GM23248 (cell line): ENCODE measurements around the gene MYO10. TPM values are rescaled to one million over a fixed set of nuclear protein-coding genes. Genes with fewer than 3 reads are reported as not detected.

Experiments used
- DNase-seq: peaks from one replicate; pipeline ENCODE4 v3.0.0-alpha.2; 2015
- H2AFZ ChIP-seq: fragments of 200-600 bp; sonication (generic); 2 replicates; pipeline ENCODE4 v1.6.1; 2016; ENCODE audit warnings: antibody characterized with exemption
- H3F3A ChIP-seq: fragments of 200-600 bp; sonication (generic); 2 replicates; pipeline ENCODE4 v1.6.1; 2016; ENCODE audit warnings: mild to moderate bottlenecking, antibody characterized with exemption, mixed run types; ENCODE audit not compliant: insufficient read depth
- H3K27ac ChIP-seq: fragments of 200-600 bp; sonication (generic); 2 replicates; pipeline ENCODE4 v1.5.1; 2016; ENCODE audit warnings: mild to moderate bottlenecking
- H3K27me3 ChIP-seq: fragments of 200-600 bp; sonication (generic); replicated peaks from 2 replicates; pipeline ENCODE4 v1.6.1; 2016; ENCODE audit warnings: mild to moderate bottlenecking; ENCODE audit not compliant: insufficient read depth
- H3K36me3 ChIP-seq: fragments of 200-600 bp; sonication (generic); 2 replicates; pipeline ENCODE4 v1.6.1; 2016; ENCODE audit warnings: low read depth, mild to moderate bottlenecking
- H3K4me1 ChIP-seq: fragments of 200-600 bp; sonication (generic); 2 replicates; pipeline ENCODE4 v1.6.1; 2016; ENCODE audit warnings: mild to moderate bottlenecking; ENCODE audit not compliant: insufficient read depth
- H3K4me2 ChIP-seq: fragments of 200-600 bp; sonication (generic); one replicate; pipeline ENCODE4 v1.6.1; 2016; ENCODE audit warnings: mild to moderate bottlenecking; ENCODE audit not compliant: unreplicated experiment
- H3K4me3 ChIP-seq: fragments of 200-600 bp; sonication (generic); 2 replicates; pipeline ENCODE4 v1.5.1; 2016; ENCODE audit warnings: mild to moderate bottlenecking
- H3K79me2 ChIP-seq: fragments of 200-600 bp; sonication (generic); 2 replicates; pipeline ENCODE4 v1.6.1; 2016; ENCODE audit warnings: mild to moderate bottlenecking; ENCODE audit not compliant: insufficient read depth
- H3K9ac ChIP-seq: fragments of 200-600 bp; sonication (generic); 2 replicates; pipeline ENCODE4 v1.6.1; 2016; ENCODE audit warnings: mild to moderate bottlenecking
- H3K9me2 ChIP-seq: fragments of 200-600 bp; sonication (generic); 2 replicates; pipeline ENCODE4 v1.6.1; 2016; ENCODE audit warnings: mixed run types, mild to moderate bottlenecking, moderate library complexity; ENCODE audit not compliant: insufficient read depth
- H3K9me3 ChIP-seq: fragments of 200-600 bp; sonication (generic); one replicate; pipeline ENCODE4 v1.6.1; 2017; ENCODE audit warnings: low read depth
- H4K20me1 ChIP-seq: fragments of 200-600 bp; sonication (generic); 2 replicates; pipeline ENCODE4 v1.6.0; 2016; ENCODE audit not compliant: insufficient read depth
- EZH2 ChIP-seq: fragments of 200-600 bp; sonication (generic); IDR thresholded peaks from 2 replicates; pipeline ENCODE4 v1.6.1; 2018; ENCODE audit warnings: antibody characterized with exemption, mild to moderate bottlenecking; ENCODE audit not compliant: insufficient read depth, poor library complexity, severe bottlenecking
- EZH2phosphoT487 ChIP-seq: fragments of 200-600 bp; sonication (generic); IDR thresholded peaks from 2 replicates; pipeline ENCODE4 v1.6.1; 2018; ENCODE audit warnings: antibody characterized with exemption, moderate library complexity, mild to moderate bottlenecking, low read depth; ENCODE audit not compliant: insufficient read depth
- WGBS, 2 experiments: methylation state at CpG; one replicate each; pipeline ENCODE4 v1.1.6; 2015 to 2017; ENCODE audit warnings: low lambda C conversion rate in 2 of 2, low coverage in 1 of 2; ENCODE audit errors: missing lambda C conversion rate in 2 of 2; 5-methylcytosine and 5-hydroxymethylcytosine counted together
- in situ Hi-C: fragments of 300-500 bp; cut with MboI; formaldehyde crosslinking; loops from 2 replicates; pipeline ENCODE4 v1.15.0; 2020
- polyA plus RNA-seq: library from polyadenylated mRNA; unstranded; fragments of >200 nt; fragmentation: Nextera tagmentation; extraction: Ambion mirVana; gene quantifications from 2 replicates; pipeline ENCODE4 v1.2.1, GENCODE V29; 2016
- total RNA-seq: library from RNA; depleted of rRNA; stranded (reverse); fragments of >200 nt; shearing (Covaris generic); gene quantifications from 2 replicates; pipeline ENCODE4 v1.2.3, GENCODE V29; 2014

The MYO10 gene
- total and polyA plus RNA-seq, 2 experiments from 2014 or later = 43.2 to 47.0 TPM

GRCh38 chr5:16901021-16901644 is 35.0 kb downstream of the MYO10 start:
- WGBS, 2 experiments = 91 to 95% methylated on average over 13 of the region's 13 CpGs
- Histone ChIP-seq H3K36me3 (no peaks in the 10 kb centered on the region), H3K27me3 (no peaks in the 10 kb centered on the region), H2AFZ (no peak overlapping the region), H4K20me1 (peaks cover 5% of the 10 kb centered on the region; the same call in 1 of the 2 replicates), H3K79me2 (peaks cover 100% of the 10 kb centered on the region), H3K27ac (no peak overlapping the region), H3F3A (peaks cover 14% of the 10 kb centered on the region), H3K4me2 (no peak overlapping the region), H3K9ac (no peak overlapping the region), H3K4me3 (no peak overlapping the region), H3K9me2 (no peaks in the 10 kb centered on the region), H3K9me3 (no peaks in the 10 kb centered on the region), H3K4me1 (no peaks in the 10 kb centered on the region; the same call in 1 of the 2 replicates)
- in situ Hi-C loops = no loop called here
- no peak for TF ChIP-seq EZH2phosphoT487
- TF ChIP-seq EZH2 = no peak
- no peak for DNase-seq

DNA sequence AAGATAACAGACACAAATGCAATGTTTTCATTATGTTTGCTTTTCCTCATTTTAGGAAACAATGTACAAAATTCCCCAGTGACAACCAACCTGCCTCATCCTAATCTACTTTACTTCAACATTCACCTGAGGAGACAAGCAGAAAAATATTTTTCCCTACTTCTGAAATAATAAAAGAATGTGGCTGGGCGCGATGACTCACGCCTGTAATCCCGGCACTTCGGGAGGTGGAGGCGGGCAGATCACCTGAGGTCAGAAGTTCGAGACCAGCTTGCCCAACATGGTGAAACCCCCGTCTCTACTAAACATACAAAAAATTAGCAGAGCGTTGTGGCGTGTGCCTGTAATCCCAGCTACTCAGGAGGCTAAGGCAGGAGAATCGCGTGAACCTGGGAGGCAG is 36.9 kb downstream of the MYO10 start:
- DNase-seq = no peak
- no peaks in the 10 kb centered on the region for H3K27me3 ChIP-seq
- WGBS, 2 experiments = 87 to 89% methylated on average over 12 of the region's 12 CpGs

GRCh38 chr5:16897800-16898199 is 38.3 kb downstream of the MYO10 start:
- no peaks in the 10 kb centered on the region for H3K36me3 ChIP-seq
- TF ChIP-seq EZH2phosphoT487 (no peak), EZH2 (no peak)
- H4K20me1 ChIP-seq = peaks cover 11% of the 10 kb centered on the region; the same call in 1 of the 2 replicates
- H3K4me2 ChIP-seq = no peak overlapping the region
- DNase-seq = no peak
- in situ Hi-C loops = no loop called here
- no peaks in the 10 kb centered on the region for H3K27me3 ChIP-seq
- H3K79me2 ChIP-seq = peaks cover 100% of the 10 kb centered on the region
- H2AFZ ChIP-seq = no peak overlapping the region
- WGBS, 2 experiments = 93 to 98% methylated on average over 6 of the region's 6 CpGs
- H3K4me3 ChIP-seq = no peak overlapping the region
- H3K9ac ChIP-seq = no peak overlapping the region
- H3K9me3 ChIP-seq = no peaks in the 10 kb centered on the region
- peaks cover 13% of the 10 kb centered on the region for H3K4me1 ChIP-seq
- H3K27ac ChIP-seq = no peak overlapping the region
- H3F3A ChIP-seq = peaks cover 29% of the 10 kb centered on the region
- H3K9me2 ChIP-seq = no peaks in the 10 kb centered on the region

More for the DNA sequence above, 36.9 kb downstream of the MYO10 start:
- H3K27ac ChIP-seq = no peak overlapping the region
- no peaks in the 10 kb centered on the region for H3K9me3 ChIP-seq
- H3K4me3 ChIP-seq = no peak overlapping the region
- no peaks in the 10 kb centered on the region for H3K9me2 ChIP-seq
- H3K4me1 ChIP-seq = peaks cover 10% of the 10 kb centered on the region
- peaks cover 100% of the 10 kb centered on the region for H3K79me2 ChIP-seq
- H3F3A ChIP-seq = peaks cover 23% of the 10 kb centered on the region
- H3K9ac ChIP-seq = no peak overlapping the region
- H3K36me3 ChIP-seq = no peaks in the 10 kb centered on the region
- H3K4me2 ChIP-seq = no peak overlapping the region
- H4K20me1 ChIP-seq = peaks cover 14% of the 10 kb centered on the region; the same call in 1 of the 2 replicates
- no peak for TF ChIP-seq EZH2
- TF ChIP-seq EZH2phosphoT487 = no peak
- H2AFZ ChIP-seq = no peak overlapping the region
- in situ Hi-C loops = no loop called here

- Histone ChIP-seq H3K9ac (no peak overlapping the region), H3K9me2 (no peaks in the 10 kb centered on the region), H3K27ac (no peak overlapping the region), H3K4me1 (peaks cover 13% of the 10 kb centered on the region), H3K79me2 (peaks cover 100% of the 10 kb centered on the region), H3K9me3 (no peaks in the 10 kb centered on the region), H3K36me3 (no peaks in the 10 kb centered on the region), H2AFZ (no peak overlapping the region), H3F3A (peaks cover 33% of the 10 kb centered on the region), H3K4me3 (no peak overlapping the region), H3K4me2 (no peak overlapping the region), H3K27me3 (no peaks in the 10 kb centered on the region), H4K20me1 (0 out of 2 replicates have a peak, but pooled peaks cover 9% of the 10 kb centered on the region)
- 89% methylated on average over 7 of the region's 7 CpGs for whole genome bisulfite sequencing, 2 experiments
- in situ Hi-C loops = no loop called here
- TF ChIP-seq EZH2phosphoT487 = no peak
- no peak for TF ChIP-seq EZH2
- no peak for DNase-seq
These were observed 38.8 kb downstream of the MYO10 start for GRCh38 chr5:16897284-16897704.
